HCT116 (cell line): ENCODE measurements around the gene TIMM29. TPM values are rescaled to one million over a fixed set of nuclear protein-coding genes. Genes with fewer than 3 reads are reported as not detected.
A peak's percentile ranks its signal among the peaks of the same experiment; 100 is the strongest.

ENCODE experiments used
- ATAC-seq: fragments of 200-7000 bp; cut with Tn5 transposase; 2 replicates; pipeline ENCODE4 v1.9.1; 2020; ENCODE audit warnings: mild to moderate bottlenecking, moderate library complexity
- BruUV-seq: library from RNA; stranded (reverse); fragments of 400-500 nt; replicated peaks from 2 replicates; lab custom pipeline; 2021; lab: Mats Ljungman, UMichigan
- CTCF ChIA-PET: fragments of 300-600 bp; sonication (Branson Sonifier 250); formaldehyde crosslinking; loops from one replicate; lab custom pipeline; 2021; ENCODE audit warnings: antibody characterized with exemption; lab: Charles Lee
- POLR2A ChIA-PET: fragments of 300-600, 350-600 bp; sonication (Branson Sonifier 250); formaldehyde crosslinking; loops from one replicate; lab custom pipeline; 2021; ENCODE audit warnings: antibody characterized with exemption; lab: Charles Lee
- RAD21 ChIA-PET, 2 experiments: fragments of 300-600 bp; sonication (Branson Sonifier 250); formaldehyde crosslinking; loops; one replicate each; lab custom pipeline; 2023; ENCODE audit warnings: low total read pairs in 2 of 2; ENCODE audit not compliant: uncharacterized antibody in 2 of 2, unreplicated experiment in 2 of 2, low non-redundant PET in 1 of 2; lab: Charles Lee
- DNase-seq: peaks from one replicate; pipeline ENCODE4 v3.0.0-alpha.2; 2010; ENCODE audit warnings: low read depth, low spot score
- H2AFZ ChIP-seq: fragments of 200-600 bp; shearing (Covaris generic), sonication (generic); 2 replicates; pipeline ENCODE4 v1.6.1; 2017; ENCODE audit warnings: low read depth, mixed run types, mixed read lengths, antibody characterized with exemption, low read length; ENCODE audit not compliant: poor library complexity, severe bottlenecking
- H3K27ac ChIP-seq: 2 replicates; pipeline ENCODE4 v1.5.1; 2012; ENCODE audit warnings: low read depth, low read length
- H3K27me3 ChIP-seq: fragments of 200-600 bp; sonication (generic); 2 replicates; pipeline ENCODE4 v1.6.1; 2016; ENCODE audit warnings: mixed run types, low read length, mixed read lengths; ENCODE audit not compliant: insufficient read depth
- H3K36me3 ChIP-seq, 2 experiments: fragments of 200-500 bp in 1 of 2; fragments of 200-600 bp in 1 of 2; sonication (Bioruptor generic) in 1 of 2; sonication (generic) in 1 of 2; 2 replicates each; pipeline versions ENCODE4 v1.5.1 to v1.6.1; 2014 to 2016; ENCODE audit warnings: low read length in 2 of 2, inconsistent platforms in 1 of 2, mixed read lengths in 1 of 2, mixed run types in 1 of 2; ENCODE audit not compliant: insufficient read depth in 2 of 2, control insufficient read depth in 1 of 2
- H3K4me1 ChIP-seq, 2 experiments: fragments of 200-600 bp in 1 of 2; sonication (generic) in 1 of 2; 2 replicates each; pipeline versions ENCODE4 v1.5.1 to v1.6.1; 2012 to 2017; ENCODE audit warnings: low read length in 2 of 2, inconsistent platforms in 1 of 2, mild to moderate bottlenecking in 1 of 2, mixed read lengths in 1 of 2, mixed run types in 1 of 2, moderate library complexity in 1 of 2; ENCODE audit not compliant: insufficient read depth in 2 of 2, control insufficient read depth in 1 of 2
- H3K4me2 ChIP-seq: fragments of 200-600 bp; sonication (generic); 2 replicates; pipeline ENCODE4 v1.6.1; 2017; ENCODE audit warnings: mixed run types, low read length, mixed read lengths
- H3K4me3 ChIP-seq, 2 experiments: fragments of 200-600 bp in 1 of 2; sonication (generic) in 1 of 2; replicated peaks in 1 of 2; 2 replicates each; pipeline ENCODE4 v1.5.1; 2011 to 2016; ENCODE audit warnings: low read length in 2 of 2, control low read depth in 1 of 2, low read depth in 1 of 2, mild to moderate bottlenecking in 1 of 2, mixed read lengths in 1 of 2, mixed run types in 1 of 2
- H3K79me2 ChIP-seq: fragments of 200-600 bp; sonication (generic); 2 replicates; pipeline ENCODE4 v1.6.1; 2017; ENCODE audit warnings: mild to moderate bottlenecking, mixed run types, low read length, moderate library complexity, mixed read lengths; ENCODE audit not compliant: insufficient read depth
- H3K9ac ChIP-seq: fragments of 200-600 bp; sonication (generic); 2 replicates; pipeline ENCODE4 v1.6.1; 2016; ENCODE audit warnings: low read length, mixed read lengths
- H3K9me2 ChIP-seq: fragments of 200-600 bp; sonication (generic), shearing (Covaris generic); 2 replicates; pipeline ENCODE4 v1.6.1; 2017; ENCODE audit warnings: mixed run types, mild to moderate bottlenecking, moderate library complexity; ENCODE audit not compliant: insufficient read depth
- H3K9me3 ChIP-seq, 2 experiments: fragments of 200-500 bp in 1 of 2; fragments of 200-600 bp in 1 of 2; sonication (Bioruptor generic) in 1 of 2; sonication (generic) in 1 of 2; 2 replicates each; pipeline ENCODE4 v1.6.1; 2014 to 2017; ENCODE audit warnings: low read length in 2 of 2, mixed read lengths in 2 of 2, inconsistent platforms in 1 of 2, low read depth in 1 of 2, mild to moderate bottlenecking in 1 of 2, mixed run types in 1 of 2, moderate library complexity in 1 of 2; ENCODE audit not compliant: control insufficient read depth in 1 of 2, insufficient read depth in 1 of 2
- H4K20me1 ChIP-seq: fragments of 200-600 bp; sonication (generic), shearing (Covaris generic); 2 replicates; pipeline ENCODE4 v1.6.1; 2017; ENCODE audit warnings: mixed run types, mild to moderate bottlenecking, moderate library complexity; ENCODE audit not compliant: insufficient read depth
- CTCF ChIP-seq, 3 experiments: fragments of 200-600 bp in 1 of 3; sonication (generic) in 1 of 3; IDR thresholded peaks in 2 of 3; conservative IDR thresholded peaks in 1 of 3; 2 replicates each; pipeline ENCODE4 v1.5.1; 2012 to 2017; ENCODE audit warnings: low read depth in 2 of 3, low read length in 2 of 3, antibody characterized with exemption in 1 of 3, borderline replicate concordance in 1 of 3, control low read depth in 1 of 3, mild to moderate bottlenecking in 1 of 3, mixed read lengths in 1 of 3, mixed run types in 1 of 3, moderate library complexity in 1 of 3; ENCODE audit not compliant: insufficient read depth in 1 of 3
- EGR1 ChIP-seq: IDR thresholded peaks from 2 replicates; pipeline ENCODE4 v1.6.1; 2012; ENCODE audit warnings: low read depth
- ELF1 ChIP-seq: IDR thresholded peaks from 2 replicates; pipeline ENCODE4 v1.6.1; 2012; ENCODE audit warnings: low read depth, borderline replicate concordance
- EZH2 ChIP-seq: fragments of 200-600 bp; sonication (generic); IDR thresholded peaks from 2 replicates; pipeline ENCODE4 v1.6.1; 2017; ENCODE audit warnings: antibody characterized with exemption, mixed run types
- EZH2phosphoT487 ChIP-seq: fragments of 200-600 bp; IDR thresholded peaks from 2 replicates; pipeline ENCODE4 v1.6.1; 2018; ENCODE audit warnings: antibody characterized with exemption, borderline replicate concordance
- FOSL1 ChIP-seq: IDR thresholded peaks from 2 replicates; pipeline ENCODE4 v1.6.1; 2012; ENCODE audit warnings: low read depth
- POLR2AphosphoS5 ChIP-seq: IDR thresholded peaks from 2 replicates; pipeline ENCODE4 v1.6.1; 2011; ENCODE audit warnings: mild to moderate bottlenecking, low read depth, low read length, moderate library complexity
- RAD21 ChIP-seq: IDR thresholded peaks from 2 replicates; pipeline ENCODE4 v1.6.1; 2012; ENCODE audit warnings: low read depth, mild to moderate bottlenecking
- SP1 ChIP-seq: IDR thresholded peaks from 2 replicates; pipeline ENCODE4 v1.6.1; 2012; ENCODE audit warnings: low read depth
- YY1 ChIP-seq: IDR thresholded peaks from 2 replicates; pipeline ENCODE4 v1.6.1; 2011; ENCODE audit warnings: low read length, low read depth, moderate library complexity, mild to moderate bottlenecking; ENCODE audit not compliant: insufficient replicate concordance; ENCODE audit errors: extremely low read depth
- intact Hi-C: fragments of 100-400 bp; cut with micrococcal nuclease; formaldehyde crosslinking; loops from 2 replicates; pipeline ENCODE4 v1.10.0; 2022
- total RNA-seq: library from RNA; stranded (reverse); gene quantifications from one replicate; pipeline ENCODE4 v1.2.1, GENCODE V29; 2021; ENCODE audit not compliant: unreplicated experiment

The TIMM29 gene
- total RNA-seq, 1 experiment from 2014 or later: 20.3 TPM

- no peak for TF ChIP-seq CTCF (IDR thresholded peaks at IDR 0.05 in 2 of 3, conservative IDR thresholded peaks at IDR 0.05 in 1 of 3; ENCODE audit: borderline replicate concordance in 1 of 3, insufficient read depth in 1 of 3, low read depth in 2 of 3, low read length in 2 of 3)
- no peak for TF ChIP-seq SP1
- TF ChIP-seq ELF1: no peak
- TF ChIP-seq FOSL1: no peak
- no peak for TF ChIP-seq EGR1
- no peak for TF ChIP-seq POLR2AphosphoS5
- no peak for TF ChIP-seq RAD21
- TF ChIP-seq EZH2: no peak
- no peak for TF ChIP-seq EZH2phosphoT487
- TF ChIP-seq, all 23 proteins: peak for 0
These were observed 8.3 kb upstream of the TIMM29 start (continued) for GRCh38 chr19:10920288-10920655.

GRCh38 chr19:10920781-10921180 lies 7.8 kb upstream of the TIMM29 start:
- DNase-seq (no peak), ATAC-seq (no peak)
- intact Hi-C loops: no loop called here
- peaks cover 0 to 3% of the 10 kb centered on the region in 2 experiments; a peak in 2 of 4 replicates for H3K4me1 ChIP-seq
- no peaks in the 10 kb centered on the region for H3K9me2 ChIP-seq
- H3K9me3 ChIP-seq: no peaks in the 10 kb centered on the region
- H3K27me3 ChIP-seq: no peaks in the 10 kb centered on the region
- ChIA-PET POLR2A (no interaction called here), RAD21 (no interaction called here), CTCF (no interaction called here)
- no peak overlapping the region for H3K9ac ChIP-seq
- H3K4me3 ChIP-seq: no peak overlapping the region
- no peak overlapping the region for H3K27ac ChIP-seq
- no peaks in the 10 kb centered on the region for H4K20me1 ChIP-seq
- BruUV-seq: no TSS peak
- H3K36me3 ChIP-seq: peaks cover 20 to 26% of the 10 kb centered on the region in 2 experiments
- no peaks in the 10 kb centered on the region for H3K79me2 ChIP-seq
- TF ChIP-seq POLR2AphosphoS5: peak; percentile 24; the same call in 1 of the 2 replicates
- no peak for TF ChIP-seq CTCF (IDR thresholded peaks at IDR 0.05 in 2 of 3, conservative IDR thresholded peaks at IDR 0.05 in 1 of 3; ENCODE audit: borderline replicate concordance in 1 of 3, insufficient read depth in 1 of 3, low read depth in 2 of 3, low read length in 2 of 3)
- TF ChIP-seq YY1: no peak
- TF ChIP-seq FOSL1: no peak
- H3K4me2 ChIP-seq: no peak overlapping the region
- H2AFZ ChIP-seq: no peak overlapping the region
